K562 (cell line): ENCODE data around the gene EMC10. TPM values are rescaled to one million over a fixed set of nuclear protein-coding genes. Genes with fewer than 3 reads are reported as not detected.

Source experiments
- ARID3B ChIP-seq: fragments of 250-450 bp; sonication (Bioruptor Pico); IDR thresholded peaks from 2 replicates; pipeline ENCODE4 v1.4.0; 2020; ENCODE audit warnings: borderline replicate concordance
- BDP1 ChIP-seq: IDR thresholded peaks from 3 replicates; pipeline ENCODE4 v1.6.1; 2011; ENCODE audit not compliant: insufficient read length, insufficient read depth
- CBX1 ChIP-seq: sonication (generic); IDR thresholded peaks from 2 replicates; pipeline ENCODE4 v1.6.1; 2016; ENCODE audit warnings: antibody characterized with exemption, low read depth, mild to moderate bottlenecking
- KDM2B ChIP-seq: fragments of 250-450 bp; sonication (Bioruptor Pico); IDR thresholded peaks from 2 replicates; pipeline ENCODE4 v1.8.0; 2021; ENCODE audit warnings: mild to moderate bottlenecking, moderate library complexity
- MAFF ChIP-seq: IDR thresholded peaks from 2 replicates; pipeline ENCODE4 v1.6.1; 2012; ENCODE audit warnings: low read length, improper control_type of control experiment
- NCOR1 ChIP-seq: fragments of 450-650 bp; IDR thresholded peaks from 2 replicates; pipeline ENCODE4 v1.6.1; 2016; ENCODE audit warnings: mild to moderate bottlenecking, moderate library complexity
- NONO ChIP-seq, 2 experiments: fragments of 200-400 bp in 1 of 2; fragments of 450-650 bp in 1 of 2; formaldehyde crosslinking in 1 of 2; IDR thresholded peaks; 2 replicates each; pipeline ENCODE4 v1.6.1; 2017; ENCODE audit warnings: low read depth in 2 of 2, mild to moderate bottlenecking in 2 of 2, moderate library complexity in 2 of 2, low read length in 1 of 2
- TEAD1 ChIP-seq, 2 experiments: fragments of 450-650 bp in 1 of 2; sonication (generic) in 1 of 2; formaldehyde crosslinking; IDR thresholded peaks; 2 replicates each; pipeline versions ENCODE4 v1.4.0 to v1.8.0; 2020 to 2022; ENCODE audit warnings: mild to moderate bottlenecking in 2 of 2, missing genetic modification reagents in 1 of 2
- ZHX1 ChIP-seq: fragments of 150-350 bp; conservative IDR thresholded peaks from 2 replicates; pipeline ENCODE4 v1.6.1; 2014; ENCODE audit warnings: low read length
- ZNF224 ChIP-seq: sonication (generic); formaldehyde crosslinking; IDR thresholded peaks from 2 replicates; pipeline ENCODE4 v1.8.0; 2022; ENCODE audit warnings: mild to moderate bottlenecking, missing genetic modification reagents
- polyA plus RNA-seq, 8 experiments: library from polyadenylated mRNA; depleted of rRNA in 4 of 8; stranded (reverse) in 5 of 8; unstranded in 3 of 8; fragments of >200 nt; fragmentation: Nextera tagmentation in 2 of 8; fragmentation: Illumina TruSeq in 1 of 8; extraction: Ambion mirVana in 2 of 8; extraction: Trizol in 1 of 8; gene quantifications; 2 replicates each; pipeline versions ENCODE4 v1.2.1 to v1.2.3, GENCODE V29; 2011 to 2014; ENCODE audit warnings: inconsistent platforms in 1 of 8, missing spikeins in 1 of 8
- total RNA-seq, 7 experiments: library from RNA; depleted of rRNA in 6 of 7; stranded (reverse); fragments of >200 nt in 6 of 7; fragmentation: Illumina TruSeq in 2 of 7; extraction: Trizol in 2 of 7; gene quantifications; 2 replicates each; pipeline versions ENCODE4 v1.2.1 to v1.2.3, GENCODE V29; 2011 to 2021; ENCODE audit warnings: low replicate concordance in 1 of 7
- TF ChIP-seq, protein P1 (sequence below), 3 experiments: IDR thresholded peaks in 2 of 3; conservative IDR thresholded peaks in 1 of 3; 2 replicates each; pipeline ENCODE4 v1.5.1; 2011 to 2012; ENCODE audit warnings: low read length in 3 of 3, mild to moderate bottlenecking in 3 of 3, control low read depth in 2 of 3, improper control_type of control experiment in 1 of 3, inconsistent platforms in 1 of 3, low read depth in 1 of 3, mixed read lengths in 1 of 3, moderate library complexity in 1 of 3; ENCODE audit not compliant: insufficient read depth in 2 of 3
- TF ChIP-seq, protein P2 (sequence below): fragments of 450-650 bp; formaldehyde crosslinking; IDR thresholded peaks from 2 replicates; pipeline ENCODE4 v1.4.0; 2022; ENCODE audit warnings: missing genetic modification characterization

EMC10 gene
- total and polyA plus RNA-seq, 9 of the 15 experiments (the other 6 are each of a cell fraction or from before 2014, with no cell fraction given) = 1.4 to 46.0 (median 13.1) TPM

DNA sequence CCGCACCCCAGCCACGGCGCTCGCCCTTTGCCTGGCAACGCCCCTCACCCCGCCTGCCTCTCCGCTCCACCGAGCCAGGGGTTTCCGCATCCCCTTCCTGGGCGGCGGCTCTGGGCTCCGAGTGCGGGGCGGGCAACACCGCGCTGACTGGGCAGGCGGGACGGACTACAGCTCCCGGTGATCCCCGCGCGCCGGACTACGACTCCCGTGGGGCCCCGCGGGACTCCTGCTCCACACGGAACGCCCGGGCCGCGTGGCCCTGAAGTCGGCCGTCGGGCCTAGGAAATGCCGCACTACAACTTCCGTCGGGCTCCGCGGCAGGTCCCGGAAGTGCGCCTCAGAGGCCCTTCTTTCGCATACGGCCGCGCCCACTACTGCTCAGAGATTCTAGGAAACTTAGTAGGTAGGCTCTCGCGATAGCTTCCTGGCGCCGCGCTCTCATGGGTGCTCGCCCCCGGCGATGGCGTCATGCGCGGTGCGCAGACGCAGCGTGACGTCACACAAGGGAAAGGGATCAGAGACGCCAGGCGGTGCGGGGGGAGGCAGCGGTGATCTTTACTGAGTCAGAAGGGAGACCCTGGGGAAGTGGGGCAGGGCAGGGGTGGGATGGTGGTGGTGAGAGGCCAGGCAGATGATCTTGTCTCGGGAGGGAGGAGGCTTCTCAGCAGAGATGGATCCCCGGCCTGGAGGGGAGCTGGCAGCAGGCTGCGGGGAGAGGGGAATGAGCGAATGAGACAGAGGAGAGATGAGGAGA lies 34.9 kb downstream of the EMC10 start, which contains the start of gene JOSD2 (continued):
- peak in 1 of 2 experiments; percentile 70; a peak in 2 of 4 replicates for TF ChIP-seq NONO (IDR thresholded peaks at IDR 0.05; ENCODE audit: low read depth in 2 of 2, low read length in 1 of 2)
- peak in 1 of 2 experiments; percentile 72; a peak in 1 of 4 replicates for TF ChIP-seq TEAD1 (CRISPR knock-in tag; IDR thresholded peaks at IDR 0.05)
- TF ChIP-seq NCOR1 = 0 out of 2 replicates have a peak, but pooled peaks have one; percentile 34
- TF ChIP-seq ARID3B (CRISPR knock-in tag) = no peak
- no peak for TF ChIP-seq ZNF224
- TF ChIP-seq, protein P1, sequence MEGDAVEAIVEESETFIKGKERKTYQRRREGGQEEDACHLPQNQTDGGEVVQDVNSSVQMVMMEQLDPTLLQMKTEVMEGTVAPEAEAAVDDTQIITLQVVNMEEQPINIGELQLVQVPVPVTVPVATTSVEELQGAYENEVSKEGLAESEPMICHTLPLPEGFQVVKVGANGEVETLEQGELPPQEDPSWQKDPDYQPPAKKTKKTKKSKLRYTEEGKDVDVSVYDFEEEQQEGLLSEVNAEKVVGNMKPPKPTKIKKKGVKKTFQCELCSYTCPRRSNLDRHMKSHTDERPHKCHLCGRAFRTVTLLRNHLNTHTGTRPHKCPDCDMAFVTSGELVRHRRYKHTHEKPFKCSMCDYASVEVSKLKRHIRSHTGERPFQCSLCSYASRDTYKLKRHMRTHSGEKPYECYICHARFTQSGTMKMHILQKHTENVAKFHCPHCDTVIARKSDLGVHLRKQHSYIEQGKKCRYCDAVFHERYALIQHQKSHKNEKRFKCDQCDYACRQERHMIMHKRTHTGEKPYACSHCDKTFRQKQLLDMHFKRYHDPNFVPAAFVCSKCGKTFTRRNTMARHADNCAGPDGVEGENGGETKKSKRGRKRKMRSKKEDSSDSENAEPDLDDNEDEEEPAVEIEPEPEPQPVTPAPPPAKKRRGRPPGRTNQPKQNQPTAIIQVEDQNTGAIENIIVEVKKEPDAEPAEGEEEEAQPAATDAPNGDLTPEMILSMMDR (IDR thresholded peaks at IDR 0.05 in 2 of 3, conservative IDR thresholded peaks at IDR 0.05 in 1 of 3; ENCODE audit: insufficient read depth in 2 of 3, low read depth in 1 of 3, low read length in 3 of 3) = peak in 1 of 3 experiments; percentile 11; a peak in 1 of 6 replicates
- TF ChIP-seq BDP1 = no peak
- peak; percentile 17; the same call in 1 of the 2 replicates for TF ChIP-seq MAFF
- no peak for TF ChIP-seq KDM2B
- peak; percentile 90; the same call in 1 of the 2 replicates for TF ChIP-seq ZHX1
- TF ChIP-seq, protein P2, sequence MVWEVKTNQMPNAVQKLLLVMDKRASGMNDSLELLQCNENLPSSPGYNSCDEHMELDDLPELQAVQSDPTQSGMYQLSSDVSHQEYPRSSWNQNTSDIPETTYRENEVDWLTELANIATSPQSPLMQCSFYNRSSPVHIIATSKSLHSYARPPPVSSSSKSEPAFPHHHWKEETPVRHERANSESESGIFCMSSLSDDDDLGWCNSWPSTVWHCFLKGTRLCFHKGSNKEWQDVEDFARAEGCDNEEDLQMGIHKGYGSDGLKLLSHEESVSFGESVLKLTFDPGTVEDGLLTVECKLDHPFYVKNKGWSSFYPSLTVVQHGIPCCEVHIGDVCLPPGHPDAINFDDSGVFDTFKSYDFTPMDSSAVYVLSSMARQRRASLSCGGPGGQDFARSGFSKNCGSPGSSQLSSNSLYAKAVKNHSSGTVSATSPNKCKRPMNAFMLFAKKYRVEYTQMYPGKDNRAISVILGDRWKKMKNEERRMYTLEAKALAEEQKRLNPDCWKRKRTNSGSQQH (CRISPR knock-in tag) = peak; percentile 85
- TF ChIP-seq CBX1 = 0 out of 2 replicates have a peak, but pooled peaks have one; percentile 21
